ENCODE data around the gene SEC11A. TPM values are rescaled to one million over a fixed set of nuclear protein-coding genes. Genes with fewer than 3 reads are reported as not detected.
"Not testable (repeated sequence)": the region's sequence is repeated elsewhere in the genome, so short reads cannot be mapped to it uniquely, and the experiment has no call there.

Gene SEC11A
- total RNA-seq, 1 donor from 2014 or later: 189 TPM

DNA sequence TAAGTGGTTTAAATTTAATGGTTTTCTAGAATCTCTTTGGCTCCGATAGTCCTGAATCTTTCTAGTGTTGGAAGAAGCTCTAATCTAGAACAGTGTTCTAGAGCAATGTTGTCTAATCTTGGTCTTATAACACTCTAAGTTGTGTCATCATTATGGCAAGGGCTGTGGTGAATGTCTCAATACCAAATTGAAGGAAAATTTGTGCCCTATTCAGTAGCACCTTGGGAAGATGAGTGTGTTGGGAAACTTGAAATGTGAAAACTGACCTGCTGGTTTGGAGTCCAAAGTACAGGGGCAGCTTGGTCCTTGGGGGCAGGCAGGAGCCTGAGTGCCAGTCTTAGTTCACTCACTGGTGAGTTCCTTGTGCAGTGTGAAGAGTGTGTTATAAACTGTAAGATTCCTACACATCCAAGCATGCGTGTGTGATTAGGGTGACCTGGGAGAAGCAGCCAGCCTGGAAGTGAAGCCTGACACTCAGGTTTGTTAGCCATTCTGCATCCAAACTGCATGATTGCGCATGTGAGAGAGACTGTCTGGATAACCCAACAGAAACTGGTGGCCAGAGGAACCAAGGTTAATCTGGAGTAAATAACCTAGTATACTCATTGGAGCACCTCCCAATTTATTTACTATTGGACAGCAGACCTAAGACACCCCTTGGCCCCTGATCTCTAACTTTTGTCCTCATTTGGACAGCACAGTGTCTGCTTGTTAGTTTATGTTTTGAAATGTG lies 47.1 kb upstream of the SEC11A start:
- H3K4me3 Mint-ChIP-seq (ENCODE audit: low read depth): no peak overlapping the region
- TF ChIP-seq CTCF (IDR thresholded peaks at IDR 0.05; ENCODE audit: unreplicated experiment): no peak
- H3K36me3 Mint-ChIP-seq (ENCODE audit: insufficient read depth): peaks cover 7% of the 10 kb centered on the region
- no peaks in the 10 kb centered on the region for H3K9me3 Mint-ChIP-seq (ENCODE audit: low read depth)
- no peaks in the 10 kb centered on the region for H3K27me3 Mint-ChIP-seq
- peaks cover 11% of the 10 kb centered on the region for H3K4me1 Mint-ChIP-seq (ENCODE audit: low read depth)
- no peak overlapping the region for H3K27ac Mint-ChIP-seq
- DNase-seq (ENCODE audit: low spot score, unreplicated experiment): no peak

- Mint-ChIP-seq H3K27ac (no peak overlapping the region), H3K4me1 (ENCODE audit: low read depth) (peaks cover 13% of the 10 kb centered on the region), H3K36me3 (ENCODE audit: insufficient read depth) (peaks cover 7% of the 10 kb centered on the region), H3K4me3 (ENCODE audit: low read depth) (no peak overlapping the region), H3K27me3 (no peaks in the 10 kb centered on the region), H3K9me3 (ENCODE audit: low read depth) (no peaks in the 10 kb centered on the region)
- TF ChIP-seq CTCF (IDR thresholded peaks at IDR 0.05; ENCODE audit: unreplicated experiment): no peak
- no peak for DNase-seq (ENCODE audit: low spot score, unreplicated experiment)
Observed at GRCh38 chr15:84761607-84762131, 45.7 kb upstream of the SEC11A start.

DNA sequence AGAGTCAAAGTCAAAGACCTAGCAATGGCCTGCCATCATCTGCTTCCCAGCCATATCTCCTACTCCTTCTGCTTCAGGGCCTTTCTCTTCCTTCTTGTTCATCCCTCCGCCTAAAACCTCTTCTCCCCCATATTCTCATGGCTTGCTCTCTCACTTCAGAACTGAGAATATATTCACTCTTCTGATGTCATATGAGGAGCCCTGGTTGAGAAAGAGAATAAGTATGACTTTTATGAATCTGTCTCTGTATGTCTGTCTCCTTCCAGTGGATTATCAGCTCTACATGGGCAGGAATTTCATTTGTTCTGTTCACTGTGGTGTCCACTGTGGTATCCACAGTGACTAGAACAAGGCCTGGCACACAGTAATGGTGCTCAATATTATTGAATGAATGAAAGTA lies 44.3 kb upstream of the SEC11A start:
- Mint-ChIP-seq H3K27ac (no peak overlapping the region), H3K9me3 (ENCODE audit: low read depth) (no peaks in the 10 kb centered on the region), H3K4me1 (ENCODE audit: low read depth) (peaks cover 14% of the 10 kb centered on the region), H3K4me3 (ENCODE audit: low read depth) (no peak overlapping the region), H3K27me3 (no peaks in the 10 kb centered on the region), H3K36me3 (ENCODE audit: insufficient read depth) (peaks cover 5% of the 10 kb centered on the region)
- no peak for TF ChIP-seq CTCF (IDR thresholded peaks at IDR 0.05; ENCODE audit: unreplicated experiment)
- DNase-seq (ENCODE audit: low spot score, unreplicated experiment): no peak

- H3K27me3 Mint-ChIP-seq: no peaks in the 10 kb centered on the region
- peaks cover 3% of the 10 kb centered on the region for H3K36me3 Mint-ChIP-seq (ENCODE audit: insufficient read depth)
- no peak for DNase-seq (ENCODE audit: low spot score, unreplicated experiment)
- no peak overlapping the region for H3K4me3 Mint-ChIP-seq (ENCODE audit: low read depth)
- peaks cover 14% of the 10 kb centered on the region for H3K4me1 Mint-ChIP-seq (ENCODE audit: low read depth)
- no peak overlapping the region for H3K27ac Mint-ChIP-seq
- no peaks in the 10 kb centered on the region for H3K9me3 Mint-ChIP-seq (ENCODE audit: low read depth)
- no peak for TF ChIP-seq CTCF (IDR thresholded peaks at IDR 0.05; ENCODE audit: unreplicated experiment)
Observed at GRCh38 chr15:84759018-84759417, 43.1 kb upstream of the SEC11A start.

GRCh38 chr15:84755736-84756527 lies 40.0 kb upstream of the SEC11A start:
- no peak overlapping the region for H3K4me3 Mint-ChIP-seq (ENCODE audit: low read depth)
- H3K27ac Mint-ChIP-seq: peak overlapping the region; percentile 59
- no peak for DNase-seq (ENCODE audit: low spot score, unreplicated experiment)
- no peaks in the 10 kb centered on the region for H3K27me3 Mint-ChIP-seq
- no peak for TF ChIP-seq CTCF (IDR thresholded peaks at IDR 0.05; ENCODE audit: unreplicated experiment)
- peaks cover 3% of the 10 kb centered on the region for H3K36me3 Mint-ChIP-seq (ENCODE audit: insufficient read depth)
- H3K9me3 Mint-ChIP-seq (ENCODE audit: low read depth): no peaks in the 10 kb centered on the region
- H3K4me1 Mint-ChIP-seq (ENCODE audit: low read depth): peaks cover 34% of the 10 kb centered on the region

DNA sequence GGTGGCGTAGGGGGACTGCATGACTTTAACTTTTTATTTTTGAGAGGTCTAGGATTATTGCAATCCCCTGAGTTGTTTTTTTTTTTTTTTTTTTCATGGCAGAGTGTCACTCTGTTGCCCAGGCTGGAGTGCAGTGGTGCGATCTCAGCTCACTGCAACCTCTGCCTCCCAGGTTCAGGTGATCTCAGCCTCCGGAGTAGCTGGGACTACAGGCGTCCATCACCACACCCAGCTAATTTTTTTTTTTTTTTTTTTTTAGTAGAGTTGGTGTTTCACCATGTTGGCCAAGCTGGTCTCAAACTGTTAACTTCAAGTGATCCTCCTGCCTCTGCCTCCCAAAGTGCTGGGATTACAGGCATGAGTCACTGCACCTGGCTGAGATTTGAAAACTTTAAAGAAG lies 39.0 kb upstream of the SEC11A start:
- not testable (repeated sequence) for DNase-seq (ENCODE audit: low spot score, unreplicated experiment); H3K9me3 Mint-ChIP-seq (ENCODE audit: low read depth); H3K36me3 Mint-ChIP-seq (ENCODE audit: insufficient read depth); H3K27me3 Mint-ChIP-seq; H3K4me3 Mint-ChIP-seq (ENCODE audit: low read depth)
- Mint-ChIP-seq H3K27ac (peak overlapping the region; percentile 92), H3K4me1 (ENCODE audit: low read depth) (peaks cover 43% of the 10 kb centered on the region)

All from progenitor cell of endocrine pancreas (in vitro differentiated cells).